ENCODE results near the gene NBAS.
A peak's percentile ranks its signal among the peaks of the same experiment; 100 is the strongest.

NBAS gene

GRCh38 chr2:15591373-15591691 lies 30.2 kb upstream of the NBAS start:
- DNase-seq (ENCODE audit: low read depth), result no peak

GRCh38 chr2:15588329-15588919 lies 27.3 kb upstream of the NBAS start:
- peak; percentile 14 for DNase-seq (ENCODE audit: low read depth)

DNA sequence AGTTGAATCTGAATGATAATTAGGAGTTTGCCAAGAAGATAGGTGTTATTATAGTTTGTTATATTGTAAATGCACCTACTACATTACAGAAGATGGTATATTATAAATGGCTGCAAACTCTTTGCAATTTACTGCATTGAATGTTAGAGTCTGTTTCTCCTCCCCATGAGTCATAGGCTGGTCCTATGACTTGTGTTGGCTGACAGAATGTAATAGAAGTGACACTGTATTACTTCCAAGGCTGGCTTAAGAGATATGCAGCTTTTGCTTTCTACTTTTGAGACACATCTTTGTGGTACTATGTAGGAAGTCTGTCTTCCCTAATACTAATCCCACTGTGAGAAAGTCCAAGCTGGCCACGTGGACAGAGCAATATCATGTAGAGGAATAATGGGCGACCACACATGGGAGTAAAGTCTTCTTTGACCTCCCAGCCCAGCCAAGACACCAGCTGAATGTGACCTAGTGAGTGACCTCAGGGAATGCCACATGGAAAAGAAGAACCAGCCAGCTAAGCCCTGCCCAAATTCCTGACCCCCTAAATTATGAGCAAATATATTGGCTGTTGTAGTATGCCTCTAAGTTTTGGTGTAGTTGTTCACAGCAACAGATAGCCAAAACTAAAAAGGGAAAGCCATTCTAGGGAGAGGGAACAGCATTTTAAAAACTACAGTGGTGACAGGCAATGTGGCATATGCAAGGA lies 23.8 kb upstream of the NBAS start:
- no peak for DNase-seq (ENCODE audit: low read depth)

DNA sequence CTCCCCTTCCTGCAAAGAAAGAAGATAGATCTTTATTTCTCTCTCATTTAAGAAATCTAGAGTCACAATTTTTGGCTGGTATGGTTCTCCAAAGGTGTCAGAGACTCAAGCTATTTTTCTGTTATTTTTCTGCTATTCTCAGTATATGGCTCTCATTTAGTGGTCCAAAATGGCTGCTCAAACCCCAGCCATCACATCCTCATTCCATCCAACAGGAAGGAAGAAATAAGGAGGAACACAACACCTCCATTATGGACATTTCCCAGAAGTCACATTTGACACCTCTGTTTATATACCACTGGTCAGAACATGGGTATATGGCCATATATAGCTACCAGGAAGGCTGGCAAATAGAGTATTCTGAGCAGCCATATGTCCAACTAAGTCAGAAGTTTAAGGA lies 23.2 kb upstream of the NBAS start:
- DNase-seq (ENCODE audit: low read depth), result no peak

DNA sequence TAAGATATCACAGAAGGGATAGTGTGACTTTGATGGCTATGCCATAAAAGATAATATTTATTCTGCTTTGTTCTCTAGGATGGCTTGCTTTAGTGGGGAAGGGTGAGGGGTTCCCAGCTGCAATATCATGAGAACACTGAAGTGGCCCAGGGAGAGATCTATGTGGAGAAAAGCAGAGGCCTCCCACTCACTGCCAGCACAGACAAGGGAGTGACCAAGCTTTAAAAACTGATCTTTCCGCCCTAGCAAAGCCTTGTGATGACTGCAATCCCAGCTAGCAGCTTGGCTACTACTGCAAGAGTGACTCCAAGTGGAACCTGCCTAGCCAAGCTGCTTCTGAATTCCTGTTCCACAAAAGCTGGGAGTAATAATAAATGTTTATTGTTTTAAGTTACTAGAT lies 22.7 kb upstream of the NBAS start:
- no peak for DNase-seq (ENCODE audit: low read depth)

- no peak for DNase-seq (ENCODE audit: low read depth)
Measured at GRCh38 chr2:15582710-15583357, 21.7 kb upstream of the NBAS start.

- no peak for DNase-seq (ENCODE audit: low read depth)
Measured at GRCh38 chr2:15580451-15580850, 19.3 kb upstream of the NBAS start.

- no peak for DNase-seq (ENCODE audit: low read depth)
Measured at GRCh38 chr2:15579641-15580040, 18.5 kb upstream of the NBAS start.

DNA sequence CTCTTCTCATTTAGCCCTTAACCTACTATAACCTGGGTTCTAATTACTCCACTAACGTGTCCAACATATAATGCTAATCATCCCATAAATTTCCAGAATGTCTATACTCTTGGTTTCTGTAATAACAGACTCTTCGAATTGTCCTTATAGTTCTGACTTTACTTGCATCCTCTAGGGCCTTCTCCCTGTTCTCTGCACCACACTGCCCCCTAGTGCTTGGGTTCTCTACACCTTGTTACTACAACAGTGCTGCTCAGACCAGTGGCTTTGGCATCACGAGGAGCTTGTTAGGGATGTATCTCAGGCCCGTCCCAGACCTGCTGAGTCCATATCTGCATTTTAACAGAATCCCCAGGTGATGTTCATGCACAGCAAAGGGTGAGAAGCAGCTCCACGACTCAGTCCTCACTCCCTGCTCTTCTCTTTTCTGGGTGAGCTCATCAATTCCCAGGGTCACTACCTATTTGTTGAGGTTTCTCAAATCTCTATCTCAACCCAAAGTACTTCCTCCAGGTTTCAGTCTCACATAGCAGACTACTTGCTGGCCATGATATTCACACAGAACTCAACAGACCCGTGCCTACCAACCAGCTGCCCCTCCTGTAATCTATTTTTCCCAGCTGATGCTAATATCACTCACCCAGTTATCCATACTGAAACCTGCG lies 16.1 kb upstream of the NBAS start:
- DNase-seq (ENCODE audit: low read depth), result peak; percentile 78

DNA sequence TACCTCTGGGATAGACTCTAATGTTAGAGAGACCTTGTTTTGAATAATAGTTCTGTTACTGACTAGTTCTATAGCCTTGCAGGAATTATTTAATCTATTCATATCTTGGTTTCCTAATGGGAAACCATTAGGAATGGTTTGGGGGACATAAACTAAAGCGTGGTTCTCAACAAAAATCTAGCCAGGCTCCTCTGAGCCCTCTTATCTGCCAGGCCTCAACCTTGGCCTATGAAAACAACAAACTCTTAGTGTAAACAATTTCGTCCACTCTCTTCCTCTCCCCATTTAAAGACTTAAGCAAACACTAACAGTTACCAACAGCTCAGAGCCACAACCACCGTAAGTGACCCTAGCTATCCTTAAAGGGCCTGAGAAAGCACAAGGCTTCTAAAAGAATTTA lies 10.6 kb upstream of the NBAS start:
- DNase-seq (ENCODE audit: low read depth), result no peak

- DNase-seq (ENCODE audit: low read depth), result no peak
Measured at GRCh38 chr2:15570104-15570503, 9.0 kb upstream of the NBAS start.

DNA sequence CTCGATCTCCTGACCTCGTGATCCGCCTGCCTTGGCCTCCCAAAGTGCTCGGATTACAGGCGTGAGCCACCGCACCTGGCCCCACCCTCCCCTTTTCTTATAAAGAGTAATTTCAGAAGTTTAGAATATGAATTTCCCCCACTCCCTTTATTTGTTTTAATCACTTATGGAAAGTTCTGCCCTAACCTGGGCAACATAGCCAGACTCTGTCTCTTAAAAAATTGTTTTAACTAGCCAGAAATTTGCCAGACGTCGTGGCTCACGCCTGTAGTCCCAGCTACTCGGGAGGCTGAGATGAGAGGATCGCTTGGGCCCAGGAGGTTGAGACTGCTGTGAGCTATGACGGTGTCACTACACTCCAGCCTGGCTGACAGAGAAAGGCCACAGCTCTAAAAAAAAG lies 7.7 kb upstream of the NBAS start:
- DNase-seq (ENCODE audit: low read depth), result no peak

- DNase-seq (ENCODE audit: low read depth), result no peak
Measured at GRCh38 chr2:15566912-15567311, 5.8 kb upstream of the NBAS start.

DNA sequence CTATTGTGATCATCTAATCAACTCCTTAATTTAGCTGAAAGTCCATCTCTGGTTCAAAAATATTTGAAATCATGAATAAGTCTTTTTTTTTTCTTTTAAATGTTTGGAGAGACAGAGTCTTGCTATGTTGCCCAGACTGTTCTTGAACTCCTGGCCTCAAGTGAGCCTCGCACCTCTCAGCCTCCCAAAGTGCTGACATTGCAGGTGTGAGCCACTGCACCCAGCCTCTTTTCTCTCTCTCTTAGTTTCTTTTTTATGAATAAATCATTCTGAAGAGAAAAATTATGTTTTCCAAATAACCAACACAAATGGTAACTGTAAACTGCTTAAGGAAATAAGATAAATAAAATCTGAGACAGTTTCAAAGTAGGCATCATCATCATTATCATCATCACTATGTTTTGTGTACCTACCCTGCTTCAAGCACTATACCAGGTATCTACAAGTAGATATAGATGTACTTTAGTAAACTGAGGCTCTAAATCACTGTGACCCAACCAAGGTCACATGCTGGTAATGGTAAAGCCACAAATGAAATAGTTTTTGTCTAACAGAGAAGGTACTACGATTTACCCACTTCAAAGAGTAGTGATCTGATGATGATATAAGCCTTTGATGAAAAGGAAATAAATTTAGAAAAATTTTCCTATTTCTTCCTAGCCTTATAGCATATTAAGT lies 5.0 kb upstream of the NBAS start:
- DNase-seq (ENCODE audit: low read depth), result no peak

GRCh38 chr2:15565392-15565791 lies 4.3 kb upstream of the NBAS start:
- no peak for DNase-seq (ENCODE audit: low read depth)

- DNase-seq (ENCODE audit: low read depth), result no peak
Measured at GRCh38 chr2:15563227-15564100, 2.3 kb upstream of the NBAS start.

DNA sequence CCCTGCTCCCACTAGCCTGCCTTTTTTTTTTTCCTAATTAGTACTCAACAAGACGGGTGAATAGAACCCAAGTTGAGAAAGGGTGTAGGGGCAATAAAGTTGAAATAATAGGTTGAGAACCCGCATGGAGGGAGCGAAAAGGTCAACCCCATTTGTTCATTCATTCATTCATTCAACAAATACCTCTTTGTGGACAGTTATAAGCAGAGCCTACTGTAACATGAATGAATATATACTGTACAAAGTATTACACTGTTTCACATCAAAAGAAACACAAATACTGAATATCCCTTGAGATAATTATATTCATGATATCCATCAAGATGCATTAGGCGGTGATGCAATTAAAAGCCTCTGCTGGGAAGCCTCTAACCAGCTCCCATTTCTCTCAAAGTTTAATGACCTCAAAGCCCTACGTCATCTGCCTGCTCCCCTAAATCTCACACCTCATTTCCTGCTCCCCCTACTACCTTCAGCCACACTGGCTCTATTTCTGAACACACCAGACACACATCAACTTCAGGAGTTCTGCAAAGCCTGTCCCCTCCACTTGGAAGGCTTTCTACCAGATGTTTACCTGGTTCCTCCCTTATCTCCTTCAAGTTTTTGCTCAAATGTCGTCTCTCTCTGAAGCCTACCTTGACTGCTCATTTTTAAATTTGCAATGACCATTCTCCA lies 1.4 kb upstream of the NBAS start:
- DNase-seq (ENCODE audit: low read depth), result no peak

GRCh38 chr2:15561574-15562344 lies 625 bp upstream of the NBAS start:
- peak; percentile 18 for DNase-seq (ENCODE audit: low read depth)

- peak; percentile 4 for DNase-seq (ENCODE audit: low read depth)
Measured at GRCh38 chr2:15560140-15560987, 770 bp downstream of the NBAS start.
